Common myeloid progenitor, CD34-positive (primary cell): ENCODE results near the gene ARL6.
"Not testable (repeated sequence)": the region's sequence is repeated elsewhere in the genome, so short reads cannot be mapped to it uniquely, and the experiment has no call there.

Experiments
- CTCF ChIA-PET: fragments of 350-600 bp; sonication (Branson Sonifier 250); formaldehyde crosslinking; loops from one replicate; lab custom pipeline; 2021; ENCODE audit warnings: antibody characterized with exemption; lab: Charles Lee
- POLR2A ChIA-PET: fragments of 350-600 bp; sonication (Branson Sonifier 250); formaldehyde crosslinking; loops from one replicate; lab custom pipeline; 2021; ENCODE audit warnings: antibody characterized with exemption; lab: Charles Lee
- DNase-seq, 3 donors: peaks; one replicate each; pipeline versions ENCODE4 v3.0.0 to v3.0.0-alpha.2; 2013
- H3K27ac ChIP-seq, 2 experiments: 1 replicate in 1 of 2; 2 replicates in 1 of 2; pipeline ENCODE4 v1.7.0; 2013; ENCODE audit warnings: inconsistent platforms in 2 of 2, low read length in 2 of 2, mild to moderate bottlenecking in 2 of 2, low read depth in 1 of 2, moderate library complexity in 1 of 2; ENCODE audit not compliant: severe bottlenecking in 2 of 2, insufficient read depth in 1 of 2, poor library complexity in 1 of 2
- H3K27me3 ChIP-seq, 5 experiments: replicated peaks in 2 of 5; 1 replicate in 3 of 5; 2 replicates in 2 of 5; pipeline versions ENCODE4 v1.6.1 to v1.7.0; 2013; ENCODE audit warnings: low read length in 4 of 5, mild to moderate bottlenecking in 2 of 5, moderate library complexity in 2 of 5, inconsistent platforms in 1 of 5; ENCODE audit not compliant: insufficient read depth in 5 of 5, control insufficient read depth in 4 of 5
- H3K36me3 ChIP-seq, 4 experiments: 1 replicate in 2 of 4; 2 replicates in 2 of 4; pipeline versions ENCODE4 v1.6.1 to v1.7.0; 2013; ENCODE audit warnings: low read length in 3 of 4, control low read depth in 1 of 4, mild to moderate bottlenecking in 1 of 4; ENCODE audit not compliant: control insufficient read depth in 4 of 4, insufficient read depth in 4 of 4
- H3K4me1 ChIP-seq, 4 experiments: 1 replicate in 3 of 4; 2 replicates in 1 of 4; pipeline versions ENCODE4 v1.6.1 to v1.7.1; 2013; ENCODE audit warnings: low read length in 3 of 4, mild to moderate bottlenecking in 3 of 4, control low read depth in 1 of 4, inconsistent platforms in 1 of 4, moderate library complexity in 1 of 4; ENCODE audit not compliant: control insufficient read depth in 4 of 4, insufficient read depth in 4 of 4; ENCODE audit errors: control extremely low read depth in 1 of 4
- H3K4me3 ChIP-seq, 7 experiments: 1 replicate in 4 of 7; 2 replicates in 3 of 7; pipeline versions ENCODE4 v1.5.1 to v1.7.0; 2013; ENCODE audit warnings: mild to moderate bottlenecking in 7 of 7, low read length in 6 of 7, moderate library complexity in 6 of 7, inconsistent platforms in 2 of 7, low read depth in 2 of 7, control low read depth in 1 of 7; ENCODE audit not compliant: insufficient read depth in 4 of 7, control insufficient read depth in 1 of 7; ENCODE audit errors: extremely low read depth in 1 of 7
- H3K9me3 ChIP-seq, 5 experiments: 1 replicate in 4 of 5; 2 replicates in 1 of 5; pipeline versions ENCODE4 v1.6.1 to v1.7.1; 2013; ENCODE audit warnings: low read length in 4 of 5, mild to moderate bottlenecking in 2 of 5, inconsistent platforms in 1 of 5, low read depth in 1 of 5, moderate library complexity in 1 of 5; ENCODE audit not compliant: control insufficient read depth in 4 of 5, insufficient read depth in 2 of 5; ENCODE audit errors: control extremely low read depth in 1 of 5
- WGBS: methylation state at CpG from one replicate; pipeline ENCODE4 v1.1.5; 2013; ENCODE audit not compliant: insufficient coverage; 5-methylcytosine and 5-hydroxymethylcytosine counted together

Gene ARL6

DNA sequence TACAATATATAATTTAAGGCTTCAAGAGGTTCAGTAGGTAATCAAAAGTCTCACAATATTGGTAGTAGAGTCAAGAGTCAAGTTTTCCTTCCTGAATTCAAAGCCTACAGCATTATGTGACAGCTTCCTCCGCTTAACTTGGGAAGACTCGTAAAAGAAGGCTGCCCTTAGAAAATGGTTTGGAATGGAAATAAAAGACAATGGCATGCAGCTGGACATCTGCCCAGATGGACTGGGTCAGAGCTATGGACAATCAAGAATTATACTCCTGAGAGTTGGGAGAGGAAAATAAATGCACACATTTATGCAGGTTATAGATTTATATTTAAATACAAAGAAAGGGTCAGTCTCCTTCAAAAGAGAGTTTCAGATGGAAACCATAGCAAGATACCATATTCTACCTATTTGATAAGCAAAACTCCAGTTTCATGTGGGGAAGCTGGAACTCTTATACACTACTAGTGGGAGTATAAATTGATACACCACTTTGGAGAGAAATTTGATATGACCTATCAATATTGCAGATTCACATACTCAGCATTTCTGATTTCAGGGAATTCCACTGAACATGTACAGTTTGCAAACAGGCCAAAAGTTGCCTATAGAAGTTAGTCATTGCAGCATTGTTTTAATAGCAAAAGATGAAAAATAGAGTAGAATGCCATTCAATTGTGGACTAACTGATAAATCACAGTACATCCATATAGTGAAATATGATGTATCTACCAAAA, 63.3 kb downstream of the ARL6 start:
- Histone ChIP-seq H3K4me3 (no peak overlapping the region), H3K36me3 (no peaks in the 10 kb centered on the region), H3K27me3 (peaks cover 0 to 9% (median 2%) of the 10 kb centered on the region in 5 experiments), H3K4me1 (peaks cover 0 to 7% (median under 1%) of the 10 kb centered on the region in 4 experiments), H3K9me3 (no peaks in the 10 kb centered on the region), H3K27ac (no peak overlapping the region)
- WGBS, result 90% methylated on average over 2 of the region's 2 CpGs
- CTCF ChIA-PET, result interaction anchor here (0.7 kb wide), 1 partner anchor 35 kb away, joined by 4 read pairs; no protein-coding TSS in a partner anchor
- no peak for DNase-seq
- POLR2A ChIA-PET, result no interaction called here

DNA sequence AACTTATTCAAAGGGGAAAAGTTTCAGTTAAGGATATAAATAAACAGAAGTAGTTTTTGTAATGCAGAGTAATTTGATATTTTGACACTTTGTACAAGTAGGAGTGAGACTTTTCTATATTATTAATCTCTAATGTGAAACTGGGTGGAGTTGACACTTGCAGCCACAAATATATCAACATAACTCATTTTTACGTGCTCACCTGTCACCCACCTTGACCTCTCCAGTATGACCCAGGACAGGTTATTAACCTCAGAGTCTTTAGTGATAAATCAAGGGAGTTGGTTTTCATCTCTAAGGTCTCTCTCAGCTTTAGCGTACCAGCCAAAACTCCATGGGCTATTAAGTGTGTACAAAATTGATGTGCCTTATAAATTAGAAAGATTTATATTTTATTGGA, 64.6 kb downstream of the ARL6 start:
- POLR2A ChIA-PET, result interaction anchor here (0.6 kb wide), 1 partner anchor 12 kb away, joined by 3 read pairs; no protein-coding TSS in a partner anchor

DNA sequence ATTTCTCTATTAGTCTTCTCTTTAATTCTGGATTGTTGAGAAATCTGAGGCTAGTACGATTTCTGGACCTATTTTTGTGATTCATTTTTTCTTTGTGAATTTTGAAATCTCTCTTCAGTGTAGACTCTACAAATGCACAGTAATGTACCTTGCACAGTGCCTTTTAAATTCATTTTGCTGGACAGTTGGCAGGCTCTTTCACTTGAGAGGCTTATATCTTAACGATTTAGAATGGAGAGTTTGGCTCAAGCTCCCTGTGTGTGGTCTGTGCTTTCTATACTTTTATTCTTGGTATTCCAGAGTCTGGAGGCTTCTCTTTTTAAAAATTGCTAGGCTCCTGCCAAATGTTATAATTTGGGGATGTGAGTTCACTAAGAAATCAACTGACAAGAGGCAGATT, 66.1 kb downstream of the ARL6 start:
- no peaks in the 10 kb centered on the region for H3K36me3 ChIP-seq
- ChIA-PET CTCF (no interaction called here), POLR2A (no interaction called here)
- no peaks in the 10 kb centered on the region for H3K9me3 ChIP-seq
- no peaks in the 10 kb centered on the region for H3K4me1 ChIP-seq
- WGBS, result no CpG with 5 or more reads among the region's 2 CpGs
- H3K27ac ChIP-seq, result no peak overlapping the region
- DNase-seq, result no peak
- H3K27me3 ChIP-seq, result no peaks in the 10 kb centered on the region
- no peak overlapping the region for H3K4me3 ChIP-seq

More for the DNA sequence above, 64.6 kb downstream of the ARL6 start:
- Histone ChIP-seq H3K27ac (no peak overlapping the region), H3K36me3 (no peaks in the 10 kb centered on the region), H3K4me1 (no peaks in the 10 kb centered on the region), H3K9me3 (no peaks in the 10 kb centered on the region), H3K27me3 (no peaks in the 10 kb centered on the region), H3K4me3 (no peak overlapping the region)
- no peak for DNase-seq
- CTCF ChIA-PET, result no interaction called here
- WGBS, result no CpG with 5 or more reads among the region's 2 CpGs

DNA sequence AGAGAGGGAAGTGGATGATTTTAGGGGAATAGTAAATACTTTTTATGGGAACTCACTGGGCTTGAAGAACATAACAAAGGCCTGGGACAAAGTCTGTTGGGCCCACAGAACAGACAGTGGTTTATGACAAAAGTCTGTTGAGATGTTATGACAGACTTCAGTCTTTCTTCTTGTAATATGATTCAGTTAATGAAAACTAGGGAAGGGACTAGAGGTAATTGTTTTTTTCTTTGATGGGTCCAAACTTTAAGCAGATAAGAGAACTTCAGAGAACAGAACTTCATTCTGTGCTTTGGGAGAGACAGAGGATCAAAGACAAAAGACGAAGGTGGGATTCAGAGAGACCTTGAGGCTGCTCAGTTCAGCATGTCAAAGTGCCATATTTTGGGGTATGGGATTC, 66.6 kb downstream of the ARL6 start:
- ChIA-PET CTCF (no interaction called here), POLR2A (no interaction called here)
- Histone ChIP-seq H3K36me3 (no peaks in the 10 kb centered on the region), H3K9me3 (no peaks in the 10 kb centered on the region), H3K27me3 (no peaks in the 10 kb centered on the region), H3K4me1 (no peaks in the 10 kb centered on the region), H3K4me3 (no peak overlapping the region), H3K27ac (no peak overlapping the region)
- no peak for DNase-seq
- 100% methylated on average over 1 of the region's 1 CpG for WGBS

DNA sequence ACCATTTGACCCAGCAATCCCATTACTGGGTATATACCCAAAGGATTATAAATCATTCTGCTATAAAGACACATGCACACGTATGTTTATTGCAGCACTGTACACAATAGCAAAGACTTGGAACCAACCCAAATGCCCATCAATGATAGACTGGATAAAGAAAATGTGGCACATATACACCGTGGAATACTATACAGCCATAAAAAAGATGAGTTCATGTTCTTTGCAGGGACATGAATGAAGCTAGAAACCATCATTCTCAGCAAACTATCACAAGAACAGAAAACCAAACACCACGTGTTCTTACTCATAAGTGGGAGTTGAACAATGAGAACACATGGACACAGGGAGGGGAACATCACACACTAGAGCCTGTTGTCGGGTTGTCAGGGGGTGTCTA, 68.6 kb downstream of the ARL6 start:
- WGBS, result 80% methylated on average over 1 of the region's 4 CpGs

DNA sequence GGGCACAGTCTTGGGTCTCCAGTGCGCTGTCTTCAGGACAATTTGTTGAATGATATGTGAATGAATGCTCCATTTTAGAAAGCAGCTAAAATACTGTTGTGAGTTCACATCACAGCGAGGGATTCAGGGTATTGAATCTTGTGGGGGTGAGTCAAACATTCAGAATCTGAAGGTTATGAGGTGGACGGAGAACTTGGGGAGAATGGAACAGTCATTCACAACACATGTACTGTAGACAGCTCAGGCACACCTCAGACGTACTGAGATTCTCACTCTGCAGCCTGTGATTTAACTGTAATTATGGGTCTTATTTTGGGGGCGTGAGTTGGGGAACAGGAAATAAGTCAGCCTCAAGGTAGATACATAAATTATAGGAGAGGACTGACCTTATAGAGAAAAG, 71.2 kb downstream of the ARL6 start:
- no peaks in the 10 kb centered on the region for H3K9me3 ChIP-seq
- no peak overlapping the region for H3K4me3 ChIP-seq
- ChIA-PET CTCF (no interaction called here), POLR2A (no interaction called here)
- no peak overlapping the region for H3K27ac ChIP-seq
- no peaks in the 10 kb centered on the region for H3K4me1 ChIP-seq
- no peaks in the 10 kb centered on the region for H3K27me3 ChIP-seq
- H3K36me3 ChIP-seq, result no peaks in the 10 kb centered on the region
- no peak for DNase-seq
- WGBS, result no CpG with 5 or more reads among the region's 5 CpGs

More for the DNA sequence above, 68.6 kb downstream of the ARL6 start:
- DNase-seq, H3K27ac ChIP-seq, H3K4me1 ChIP-seq, H3K36me3 ChIP-seq, H3K4me3 ChIP-seq, H3K9me3 ChIP-seq, H3K27me3 ChIP-seq, CTCF ChIA-PET, POLR2A ChIA-PET: not testable (repeated sequence)

DNA sequence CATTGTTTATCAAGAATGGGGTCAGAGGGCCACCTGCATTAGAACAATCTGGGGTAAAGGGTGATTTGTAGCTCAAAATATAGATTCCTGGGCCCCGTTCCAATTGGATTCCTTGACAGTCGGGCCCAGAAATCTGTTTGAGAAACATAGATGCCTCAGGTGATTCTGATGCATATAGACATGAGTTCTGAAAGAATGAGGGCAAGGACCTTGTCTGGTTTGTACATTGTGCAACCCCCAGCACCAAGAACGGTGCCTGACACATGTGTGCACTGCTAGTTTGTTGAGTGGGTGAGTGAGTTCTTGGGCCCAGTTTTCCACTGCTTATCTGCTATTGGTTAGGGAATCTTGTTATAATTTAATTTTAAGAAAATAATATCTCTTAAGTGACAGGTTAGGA, 73.8 kb downstream of the ARL6 start:
- Histone ChIP-seq H3K9me3 (no peaks in the 10 kb centered on the region), H3K27ac (no peak overlapping the region), H3K4me1 (no peaks in the 10 kb centered on the region), H3K4me3 (no peak overlapping the region), H3K27me3 (no peaks in the 10 kb centered on the region), H3K36me3 (no peaks in the 10 kb centered on the region)
- 100% methylated on average over 2 of the region's 3 CpGs for WGBS
- DNase-seq, result no peak
- ChIA-PET POLR2A (no interaction called here), CTCF (interaction anchor here (1.2 kb wide), 1 partner anchor 27 kb away, joined by 3 read pairs; no protein-coding TSS in a partner anchor)
